OCI-LY7 (cell line): ENCODE data around the gene CD63.

Experiments
- CTCF ChIP-seq: fragments of 200-600 bp; sonication (generic); conservative IDR thresholded peaks from 2 replicates; pipeline ENCODE4 v1.5.1; 2014; ENCODE audit warnings: mild to moderate bottlenecking, antibody characterized with exemption, low read length, moderate library complexity, mixed read lengths
- EZH2phosphoT487 ChIP-seq: fragments of 200-600 bp; sonication (generic); IDR thresholded peaks from 2 replicates; pipeline ENCODE4 v1.6.1; 2018; ENCODE audit warnings: low read depth, borderline replicate concordance, mild to moderate bottlenecking, mixed run types, antibody characterized with exemption, low read length, moderate library complexity, mixed read lengths

- TF ChIP-seq CTCF, result no peak
- no peak for TF ChIP-seq EZH2phosphoT487
Observed at GRCh38 chr12:55733021-55733555, 4.3 kb upstream of the CD63 start.
